Metanephros (tissue), 1 donor: ENCODE results near the gene TTC31. TPM values are rescaled to one million over a fixed set of nuclear protein-coding genes. Genes with fewer than 3 reads are reported as not detected.

ENCODE experiments used
- total RNA-seq: library from RNA; depleted of rRNA; stranded (reverse); fragments of >200 nt; gene quantifications from one replicate; pipeline ENCODE4 v1.2.3, GENCODE V29; 2014

Gene TTC31
- 28.2 TPM for total RNA-seq

DNA sequence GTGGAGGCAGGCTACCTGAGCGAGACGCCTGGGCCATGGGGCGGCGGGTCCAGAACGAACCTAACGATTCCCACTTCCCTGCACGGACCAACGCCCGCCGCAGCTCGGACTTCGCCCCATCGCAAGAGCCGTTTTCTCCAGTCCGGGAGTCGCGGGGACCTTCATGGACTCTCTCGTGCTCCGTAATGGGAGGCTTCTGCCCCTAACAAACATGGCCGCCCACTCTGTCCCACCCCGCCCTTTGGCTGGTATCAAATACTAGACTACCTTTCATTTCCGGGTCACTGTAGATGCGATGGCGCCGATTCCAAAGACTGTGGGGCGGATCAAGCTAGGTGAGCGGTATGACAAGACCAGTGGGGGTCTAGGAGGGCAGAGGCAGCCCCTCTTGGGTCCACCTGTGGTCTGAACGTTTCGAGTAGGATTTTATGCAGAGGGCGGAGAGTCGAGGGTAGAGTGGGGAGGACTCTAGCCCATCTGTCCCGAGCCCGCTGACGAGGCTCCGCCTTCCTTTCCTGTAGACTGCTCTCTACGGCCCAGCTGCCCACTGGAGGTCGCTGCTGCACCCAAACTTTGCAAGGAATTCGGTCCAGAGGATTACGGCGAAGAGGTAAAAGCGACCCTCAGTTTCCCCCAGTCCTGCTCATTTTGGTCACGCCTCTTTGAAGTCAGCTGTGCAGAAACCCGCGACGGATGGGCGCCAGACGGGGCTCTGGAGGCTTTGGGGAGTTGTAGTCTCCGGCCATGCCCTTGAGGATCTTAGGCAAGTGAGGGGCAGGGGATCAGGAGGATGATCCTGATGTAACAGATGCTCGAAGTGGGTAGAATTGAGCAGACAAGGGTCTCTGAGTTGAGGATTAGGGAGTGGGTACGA, at the start of gene TTC31, which contains the start of gene CCDC142:
Gene TTC31 (plus strand): TSS at position 281 of the 874 bp plus-strand sequence. CDS start 15 bp downstream, at position 296.
Gene CCDC142 (minus strand): TSS at position 198 of the 874 bp plus-strand sequence. CDS start 161 bp downstream, at position 37.

DNA sequence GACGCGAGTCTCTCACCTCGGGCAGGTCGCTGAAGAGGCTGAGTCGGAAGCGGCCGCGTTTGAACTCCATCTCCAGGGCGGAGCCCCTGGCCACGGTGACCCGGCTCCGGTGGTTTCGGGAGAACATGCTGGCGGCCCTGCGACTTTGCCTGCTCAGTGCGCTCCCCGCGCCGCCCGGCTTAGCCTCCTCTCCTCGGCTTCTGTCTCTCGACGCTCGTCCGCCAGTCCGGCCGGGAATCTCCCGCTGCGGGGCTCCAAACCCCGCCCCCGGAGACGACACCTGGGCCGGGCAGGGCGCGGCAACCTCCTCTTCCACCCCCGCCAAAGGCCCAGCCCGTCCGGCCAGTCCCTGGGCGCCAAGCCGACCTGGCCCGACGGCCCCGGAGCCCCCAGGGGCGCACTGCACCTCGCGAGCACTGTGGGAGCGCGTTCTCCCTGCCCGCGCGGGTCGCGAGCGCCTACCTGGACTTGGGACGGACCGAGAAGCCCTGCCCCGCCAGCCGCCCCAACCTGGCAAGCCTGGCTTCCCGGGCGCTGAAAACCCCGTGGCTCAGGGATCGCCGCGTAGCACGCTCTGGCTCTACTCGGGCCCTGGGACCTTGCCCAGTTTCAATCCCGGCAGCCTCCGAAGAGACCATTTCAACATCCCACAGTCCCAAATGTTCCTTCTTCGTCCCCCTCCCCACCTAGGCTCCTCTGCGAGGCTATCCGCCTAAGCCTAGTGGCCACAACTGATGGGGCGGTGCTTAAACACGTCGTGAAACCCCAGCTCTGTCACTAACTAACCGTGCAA, 41.0 kb upstream of the TTC31 start, which contains the start of gene RTKN:
Gene RTKN (minus strand): TSS at position 248 of the 793 bp plus-strand sequence. CDS start 121 bp downstream, at position 127.

DNA sequence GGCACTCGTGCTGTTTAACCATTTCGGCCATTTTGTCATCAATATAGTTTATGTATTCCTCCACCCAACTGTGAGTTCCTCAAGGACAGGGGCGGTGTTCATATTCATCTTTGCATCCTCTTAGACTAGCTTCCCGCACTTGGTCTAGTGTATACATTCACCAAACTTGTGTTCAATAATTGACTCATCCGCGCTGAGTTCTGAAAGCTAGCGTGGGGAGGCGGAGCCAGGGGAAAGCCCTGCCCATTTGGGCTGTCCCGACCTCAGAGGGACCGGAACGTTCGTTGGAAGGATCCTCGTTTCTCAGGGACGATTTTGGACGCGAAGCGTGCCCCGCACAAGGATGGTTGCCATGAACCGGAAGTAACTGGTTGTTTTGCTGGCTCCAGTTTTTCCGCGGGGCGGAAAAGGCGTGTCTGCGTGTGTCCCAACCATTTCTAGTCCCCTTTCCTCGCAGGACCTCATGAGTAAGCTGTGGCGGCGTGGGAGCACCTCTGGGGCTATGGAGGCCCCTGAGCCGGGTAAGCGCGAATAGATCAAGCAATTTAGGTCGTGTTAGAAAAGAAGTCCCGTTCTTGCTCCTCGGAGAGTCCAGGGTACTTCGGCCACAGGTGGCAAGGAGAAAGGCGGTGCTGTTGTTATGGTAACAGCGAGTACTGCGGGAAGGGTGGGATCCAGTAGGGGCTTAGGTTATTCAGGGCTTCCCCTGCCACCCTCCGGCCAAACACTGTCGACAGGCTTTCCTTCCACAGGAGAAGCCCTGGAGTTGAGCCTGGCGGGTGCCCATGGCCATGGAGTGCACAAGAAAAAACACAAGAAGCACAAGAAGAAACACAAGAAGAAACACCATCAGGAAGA, 28.0 kb upstream of the TTC31 start, which contains the start of gene INO80B:
Gene INO80B (plus strand): TSS at position 434 of the 858 bp plus-strand sequence. CDS start 30 bp downstream, at position 464.

DNA sequence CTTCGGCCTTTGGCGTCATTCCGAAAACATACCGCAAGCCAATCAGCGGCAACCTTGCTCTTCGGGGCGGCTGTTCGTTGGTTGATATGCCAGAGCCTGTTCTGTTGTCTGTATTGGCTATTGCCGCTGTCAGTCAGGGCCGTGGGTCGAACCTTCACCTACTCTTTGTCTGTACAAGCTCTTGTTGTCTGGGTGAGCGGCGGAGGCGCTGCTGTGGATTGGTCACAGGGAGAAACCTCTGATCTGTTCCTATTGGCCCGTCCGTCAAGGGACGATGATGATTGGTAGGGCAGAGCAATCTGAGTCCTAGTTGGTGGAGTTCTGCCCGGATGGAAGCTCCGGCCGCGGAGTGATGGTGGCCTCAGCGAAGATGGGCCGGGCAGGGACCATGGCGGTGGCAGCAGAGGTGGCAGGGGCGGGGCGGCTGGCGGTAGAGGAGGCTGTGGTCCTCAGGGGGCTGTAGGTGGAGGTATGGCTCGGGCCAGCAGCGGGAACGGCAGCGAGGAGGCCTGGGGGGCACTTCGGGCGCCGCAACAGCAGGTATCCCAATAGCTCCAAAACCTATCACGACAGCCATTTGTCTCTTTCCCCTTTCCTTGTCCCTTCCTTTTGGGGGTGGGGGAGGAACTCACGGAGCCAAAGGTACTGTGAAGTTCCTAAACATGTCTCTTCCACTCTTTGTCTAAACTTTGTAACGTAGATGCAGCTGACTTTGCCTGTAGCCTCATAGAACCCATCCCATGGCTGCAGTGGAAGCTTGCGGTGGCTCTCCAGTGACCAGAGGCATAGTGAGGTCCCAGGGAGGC, 24.5 kb upstream of the TTC31 start, which contains the start of gene WBP1:
Gene WBP1 (plus strand): TSS at position 307 of the 806 bp plus-strand sequence. CDS start 165 bp downstream, at position 472.

DNA sequence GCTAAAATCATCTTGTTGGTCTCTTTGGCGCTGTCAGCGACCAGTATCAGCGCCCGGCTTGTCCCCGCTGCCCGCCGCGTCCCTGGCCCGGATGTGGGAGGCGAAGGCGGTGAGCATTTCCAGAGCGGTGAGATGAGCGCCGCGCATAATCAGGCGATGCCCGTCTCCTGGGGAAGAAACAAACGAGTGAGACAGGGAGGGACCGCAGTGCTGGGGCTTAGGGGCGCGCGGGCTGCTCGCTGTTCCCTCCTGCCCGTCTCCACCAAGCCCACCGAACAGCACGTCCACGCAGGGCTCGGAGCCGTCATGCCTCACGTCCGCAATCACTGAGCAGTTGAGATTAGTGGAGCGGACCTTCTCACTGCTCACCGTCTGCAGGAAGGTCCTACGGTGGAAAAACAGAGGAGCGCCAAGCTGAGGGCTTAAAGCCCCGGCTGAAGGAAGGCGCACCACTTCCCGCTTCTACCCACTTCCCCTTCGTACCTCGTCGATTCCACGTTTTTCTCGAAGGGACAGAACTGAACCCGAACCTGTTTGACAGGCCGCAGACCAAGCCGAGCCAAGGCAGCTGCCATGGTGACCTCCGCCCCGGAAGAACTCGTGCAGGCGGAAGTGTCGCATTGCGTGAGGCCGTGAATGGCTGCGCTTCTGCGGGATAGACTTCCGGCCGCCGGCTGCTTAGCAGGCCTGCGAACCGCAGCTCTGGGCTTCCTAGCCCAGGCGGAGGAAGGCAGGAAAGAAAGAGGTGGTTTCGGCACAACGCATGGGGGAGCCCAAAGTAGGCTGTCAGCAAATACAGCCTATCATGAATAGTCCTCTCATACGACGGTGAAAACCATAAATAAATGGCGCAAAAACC, 10.6 kb upstream of the TTC31 start, which contains the start of gene MRPL53:
Gene MRPL53 (minus strand): TSS at position 595 of the 859 bp plus-strand sequence. CDS start 20 bp downstream, at position 575.

DNA sequence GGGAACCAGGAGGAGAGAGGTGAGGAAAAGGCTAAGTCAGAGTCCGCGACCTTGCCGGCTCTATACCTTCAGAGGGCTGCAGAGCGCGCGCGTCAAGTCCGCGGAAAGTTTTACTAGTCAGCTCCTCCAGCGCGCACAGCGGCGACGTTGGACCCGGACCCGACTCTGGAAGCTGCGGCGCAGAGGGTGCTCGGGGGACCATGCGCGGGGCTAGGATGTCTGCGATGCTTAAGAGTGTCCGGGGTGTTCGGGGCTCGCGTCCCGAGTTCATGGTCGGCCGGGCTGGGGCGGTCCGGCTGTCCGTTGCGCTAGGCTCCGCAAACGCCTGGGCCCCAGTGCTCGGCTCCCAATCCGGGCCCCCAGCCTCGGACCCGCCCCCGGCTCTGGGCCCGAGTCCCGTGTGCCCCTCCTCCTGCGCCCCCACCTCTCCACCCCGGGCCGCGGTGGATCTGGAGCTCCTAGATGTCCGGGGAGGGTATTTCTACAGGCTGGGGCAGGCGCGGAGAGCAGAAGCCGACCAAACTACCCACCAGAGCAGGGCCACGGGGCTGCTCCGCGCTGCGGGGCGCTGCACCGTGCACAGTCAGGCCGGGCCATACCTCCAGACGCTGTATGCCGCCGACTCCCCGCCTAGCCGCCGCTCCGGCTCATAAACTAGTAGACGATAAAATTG, 16.5 kb downstream of the TTC31 start, which contains the start of gene LBX2:
Gene LBX2 (minus strand): TSS at position 337 of the 673 bp plus-strand sequence. CDS start 66 bp downstream, at position 271.

DNA sequence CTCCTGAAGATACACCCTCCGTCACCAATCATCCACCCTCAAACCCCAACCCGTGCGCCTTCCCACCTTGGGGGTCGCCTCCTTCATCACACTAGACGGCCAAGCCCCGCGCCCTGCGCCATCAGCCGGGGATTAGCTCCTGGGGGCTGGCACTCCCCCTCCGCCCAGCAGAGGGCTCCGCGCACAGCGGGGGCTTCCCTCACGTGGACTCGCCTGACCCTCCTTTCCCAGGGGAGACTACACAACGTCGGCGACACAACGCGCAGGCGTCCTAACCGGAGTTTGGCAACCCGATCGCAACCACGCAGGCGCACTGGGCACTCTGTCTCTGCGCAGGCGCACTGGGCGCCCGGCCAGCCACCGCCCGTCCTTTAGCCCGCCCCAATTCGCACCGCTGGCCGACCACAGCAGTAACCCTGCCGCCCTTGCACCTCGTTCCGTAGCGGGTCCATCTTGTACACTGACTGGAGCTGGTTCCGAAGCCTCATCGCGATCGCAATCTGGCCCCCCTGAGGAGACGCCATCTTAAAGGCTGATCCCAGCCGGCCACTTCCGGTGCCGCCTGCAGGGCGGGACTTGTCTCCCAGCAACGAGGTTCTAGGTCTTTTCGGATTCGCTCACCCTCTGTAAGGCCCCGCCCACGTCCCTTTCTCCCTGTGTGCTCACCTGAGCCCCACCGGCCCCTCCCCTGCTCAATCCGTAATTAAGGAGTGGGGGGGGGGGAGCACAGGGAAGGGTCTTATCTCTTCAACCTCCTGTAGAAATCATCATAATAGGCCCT, 24.5 kb downstream of the TTC31 start, which contains the start of gene PCGF1:
Gene PCGF1 (minus strand): TSS at position 551 of the 781 bp plus-strand sequence. CDS start 27 bp downstream, at position 524.

DNA sequence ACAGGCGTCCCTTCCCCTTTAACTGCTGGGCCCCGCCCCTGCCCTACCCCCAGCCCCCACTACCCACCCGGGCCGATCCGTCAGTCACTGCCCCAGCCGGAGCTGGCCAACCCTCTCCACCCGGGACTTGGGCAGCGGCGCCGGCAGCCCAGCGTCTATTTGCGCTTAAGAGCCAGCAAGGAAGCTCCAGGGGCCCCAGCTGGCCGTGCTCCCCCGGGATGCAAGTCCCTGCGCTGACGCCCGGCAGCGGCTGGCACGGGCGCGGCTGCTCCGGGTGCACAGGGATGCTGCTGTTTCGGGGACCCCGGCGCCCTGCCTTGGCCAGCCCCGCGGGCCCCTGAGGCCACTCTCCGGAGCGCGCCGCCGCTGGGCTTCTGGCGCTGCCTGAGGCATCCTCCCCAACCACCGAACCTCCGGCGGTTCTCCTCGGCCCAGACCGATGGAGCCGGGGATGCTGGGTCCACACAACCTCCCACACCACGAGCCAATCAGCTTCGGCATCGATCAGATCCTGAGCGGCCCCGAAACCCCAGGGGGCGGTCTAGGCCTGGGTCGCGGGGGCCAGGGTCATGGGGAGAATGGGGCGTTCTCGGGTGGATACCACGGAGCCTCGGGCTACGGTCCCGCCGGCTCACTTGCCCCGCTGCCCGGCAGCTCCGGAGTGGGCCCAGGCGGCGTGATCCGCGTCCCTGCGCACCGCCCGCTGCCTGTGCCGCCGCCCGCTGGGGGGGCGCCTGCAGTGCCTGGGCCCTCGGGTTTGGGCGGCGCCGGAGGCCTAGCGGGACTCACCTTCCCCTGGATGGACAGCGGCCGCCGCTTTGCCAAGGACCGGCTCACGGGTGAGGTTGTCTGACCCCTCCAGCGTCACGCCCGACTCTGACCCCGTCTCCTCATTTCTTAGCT, 31.7 kb downstream of the TTC31 start, which contains the start of gene TLX2:
Gene TLX2 (plus strand): TSS at position 83 of the 903 bp plus-strand sequence. CDS start 357 bp downstream, at position 440.

DNA sequence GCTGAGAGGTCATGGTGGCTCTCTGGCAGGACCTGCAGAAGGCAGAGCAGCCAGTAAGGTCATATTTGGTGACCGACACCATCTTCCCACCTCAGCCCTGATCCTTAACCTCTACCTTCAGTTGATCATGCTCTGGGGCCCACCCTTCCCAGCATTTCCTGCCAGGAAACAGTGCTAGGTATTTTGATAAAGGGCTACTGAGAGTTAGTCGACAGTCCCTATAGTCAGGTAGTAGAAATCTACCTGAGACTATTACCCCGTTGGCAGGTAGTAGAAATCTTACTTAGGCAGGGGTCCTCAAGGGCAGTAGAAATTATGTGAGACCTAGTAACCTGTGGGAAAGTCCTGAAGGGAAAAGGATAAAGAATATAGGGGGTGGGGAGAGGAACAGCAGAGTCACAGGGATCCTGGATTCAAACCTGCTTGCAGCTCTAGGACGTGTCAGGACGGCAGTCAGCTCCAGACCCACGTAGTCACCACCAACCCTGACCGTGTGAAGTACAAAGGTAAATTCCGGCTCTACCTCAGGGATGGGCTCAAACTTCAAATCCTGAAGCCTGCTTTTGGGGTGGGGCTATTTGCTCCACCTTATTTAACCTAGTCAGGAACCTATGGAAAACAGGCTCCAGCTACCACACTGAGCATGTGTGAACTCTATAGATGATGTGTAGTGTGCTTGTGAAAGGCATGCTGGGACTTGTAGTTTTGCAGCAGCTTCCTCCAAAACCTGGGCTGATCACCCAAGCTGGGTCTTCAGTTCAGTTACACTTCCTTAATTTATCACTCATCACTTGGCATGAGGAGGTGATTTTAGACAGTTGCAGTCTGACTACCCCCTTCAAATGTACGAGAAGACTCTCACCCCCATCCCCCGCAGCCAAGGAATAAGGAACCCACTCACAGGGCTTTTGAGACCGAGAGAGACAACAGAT, 43.1 kb downstream of the TTC31 start, which contains the start of gene DQX1:
Gene DQX1 (minus strand): TSS at position 515 of the 932 bp plus-strand sequence. CDS start 502 bp downstream, at position 13.

DNA sequence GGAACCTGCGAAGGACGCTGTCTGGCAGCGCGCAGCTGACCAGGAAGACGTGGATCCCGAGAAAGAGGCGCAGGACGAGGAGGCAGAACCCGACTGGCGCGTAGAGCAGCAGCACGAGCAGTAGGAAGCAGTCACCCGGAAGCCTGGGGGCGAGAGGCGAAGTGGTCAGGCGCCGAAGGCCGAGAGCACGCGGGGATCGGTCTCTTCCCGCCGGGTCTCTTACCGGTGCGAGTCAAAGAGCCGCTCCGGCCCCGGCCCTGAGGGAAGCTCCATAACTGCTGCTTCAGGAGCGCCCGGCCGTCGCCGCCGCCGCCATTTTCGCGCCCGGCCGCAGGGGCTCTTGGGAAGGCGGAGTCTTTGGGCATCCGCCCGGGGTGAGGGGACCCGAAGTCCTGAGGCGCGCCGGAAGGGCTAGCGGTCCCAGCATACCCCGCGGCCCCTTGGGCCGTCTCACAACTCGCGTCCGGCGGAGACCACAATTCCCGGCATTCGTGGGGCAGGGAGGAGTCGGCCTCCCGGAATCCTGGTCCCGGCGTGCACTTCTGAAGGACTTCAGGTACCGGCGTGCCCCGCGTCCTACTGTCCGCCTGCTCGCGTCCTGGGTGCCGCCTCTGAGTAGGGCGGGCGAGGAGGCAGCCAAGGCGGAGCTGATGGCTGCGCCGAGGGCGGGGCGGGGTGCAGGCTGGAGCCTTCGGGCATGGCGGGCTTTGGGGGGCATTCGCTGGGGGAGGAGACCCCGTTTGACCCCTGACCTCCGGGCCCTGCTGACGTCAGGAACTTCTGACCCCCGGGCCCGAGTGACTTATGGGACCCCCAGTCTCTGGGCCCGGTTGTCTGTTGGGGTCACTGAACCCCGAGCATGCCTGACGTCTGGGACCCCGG, 46.7 kb downstream of the TTC31 start, which contains the start of the genes AUP1 and HTRA2:
Gene AUP1 (minus strand): TSS at position 350 of the 882 bp plus-strand sequence. CDS start 77 bp downstream, at position 273.
Gene HTRA2 (plus strand): TSS at position 577 of the 882 bp plus-strand sequence. CDS start 74 bp downstream, at position 651.

